Peyer's patch (tissue), 4 donors: ENCODE measurements around the gene IWS1.

Experiments
- CTCF ChIP-seq, 6 experiments: fragments of 450-650 bp in 4 of 6; fragments of 200-600 bp in 2 of 6; sonication (generic) in 1 of 6; IDR thresholded peaks; one replicate each; pipeline ENCODE4 v1.5.1; 2017 to 2019; ENCODE audit warnings: antibody characterized with exemption in 6 of 6, mild to moderate bottlenecking in 3 of 6, moderate library complexity in 1 of 6
- POLR2A ChIP-seq, 2 donors: fragments of 450-650 bp; IDR thresholded peaks; one replicate each; pipeline ENCODE4 v1.5.1; 2017; ENCODE audit warnings: antibody characterized with exemption in 2 of 2, mild to moderate bottlenecking in 2 of 2, moderate library complexity in 2 of 2

- no peak for TF ChIP-seq CTCF (IDR thresholded peaks at IDR 0.05)
- TF ChIP-seq POLR2A (IDR thresholded peaks at IDR 0.05), result no peak
Observed at GRCh38 chr2:127454595-127455565, 71.4 kb downstream of the IWS1 start.
